ENCODE data around the gene ZNF383.
"Not testable (repeated sequence)": the region's sequence is repeated elsewhere in the genome, so short reads cannot be mapped to it uniquely, and the experiment has no call there.

The ZNF383 gene

DNA sequence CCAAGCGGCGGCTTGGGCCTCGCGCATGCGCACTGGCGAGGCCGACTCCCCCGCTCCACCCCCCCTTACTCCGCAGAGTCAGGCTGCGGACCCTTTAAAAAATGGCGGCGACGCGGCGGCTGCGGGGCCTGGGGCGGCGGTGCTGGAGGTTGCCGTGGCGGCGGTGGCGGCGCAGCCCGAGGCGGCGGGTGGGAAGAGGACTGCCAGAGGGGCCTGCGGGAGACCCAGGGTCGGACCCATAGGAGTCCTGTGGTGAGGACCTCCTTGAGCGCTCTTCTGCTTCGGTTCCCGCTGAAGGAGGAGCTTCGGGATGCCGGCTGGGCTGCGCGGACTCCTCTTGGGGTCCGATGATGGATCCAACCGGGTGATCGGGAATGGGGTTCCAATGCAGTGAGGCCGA is 71.2 kb downstream of the ZNF383 start:
- H3K27me3 ChIP-seq (ENCODE audit: control insufficient read depth, insufficient read depth, low read length); H3K36me3 ChIP-seq (ENCODE audit: control insufficient read depth, insufficient read depth, low read length); H2AFZ ChIP-seq; H3K9ac ChIP-seq; H3K9me3 ChIP-seq (ENCODE audit: control insufficient read depth, low read length); H3K79me2 ChIP-seq; H3K4me2 ChIP-seq (ENCODE audit: low read length); H3K27ac ChIP-seq; H3K4me3 ChIP-seq (ENCODE audit: low read depth, low read length); H3K4me1 ChIP-seq: not testable (repeated sequence)

DNA sequence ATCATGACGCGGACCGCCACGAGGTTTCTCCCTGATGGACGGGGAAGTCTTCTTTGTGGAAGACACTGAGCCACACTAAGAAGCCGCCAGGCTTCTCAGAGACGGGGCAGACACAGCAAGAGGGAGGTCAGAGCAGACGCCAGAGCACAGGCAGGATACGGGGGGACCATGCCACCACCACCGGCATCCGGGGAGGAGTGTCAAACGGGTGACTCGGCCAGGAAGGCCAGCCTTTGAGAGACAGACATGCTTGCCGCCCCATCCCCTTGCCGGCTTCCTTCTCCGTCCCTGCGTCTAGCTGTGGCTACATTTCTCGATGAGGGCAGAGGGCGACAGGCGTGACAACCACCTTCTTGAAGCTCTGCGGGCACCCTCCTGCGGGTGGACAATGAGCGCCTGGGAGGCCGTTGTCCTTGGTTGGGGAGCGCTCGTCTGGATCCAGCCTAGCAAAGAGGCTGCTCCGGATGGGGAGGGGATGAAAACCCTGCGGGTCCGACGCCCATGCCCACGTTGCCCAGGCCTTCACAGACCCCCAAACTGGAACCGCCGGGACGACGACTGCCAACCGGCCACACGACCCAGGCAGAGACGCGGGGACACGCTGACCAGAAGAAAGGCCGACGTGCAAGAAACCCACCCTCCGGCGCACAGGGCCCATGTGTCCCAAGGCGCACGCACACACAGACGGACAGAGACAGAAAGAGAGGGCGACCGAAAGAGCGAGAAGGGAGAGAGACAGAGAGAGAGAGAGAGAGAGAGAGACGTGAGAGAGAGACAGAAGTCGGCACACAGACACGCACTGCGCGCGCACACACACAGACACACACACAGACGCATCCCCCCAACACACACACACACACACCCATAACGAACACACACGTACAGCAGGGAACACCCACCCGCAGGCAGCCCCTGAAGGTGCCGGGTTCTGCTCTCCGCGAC is 75.3 kb downstream of the ZNF383 start:
- H3K27me3 ChIP-seq (ENCODE audit: control insufficient read depth, insufficient read depth, low read length); H3K79me2 ChIP-seq; H2AFZ ChIP-seq; H3K36me3 ChIP-seq (ENCODE audit: control insufficient read depth, insufficient read depth, low read length); H3K4me2 ChIP-seq (ENCODE audit: low read length); H3K4me1 ChIP-seq; H3K9me3 ChIP-seq (ENCODE audit: control insufficient read depth, low read length); H3K9ac ChIP-seq; H3K27ac ChIP-seq; H3K4me3 ChIP-seq (ENCODE audit: low read depth, low read length): not testable (repeated sequence)

DNA sequence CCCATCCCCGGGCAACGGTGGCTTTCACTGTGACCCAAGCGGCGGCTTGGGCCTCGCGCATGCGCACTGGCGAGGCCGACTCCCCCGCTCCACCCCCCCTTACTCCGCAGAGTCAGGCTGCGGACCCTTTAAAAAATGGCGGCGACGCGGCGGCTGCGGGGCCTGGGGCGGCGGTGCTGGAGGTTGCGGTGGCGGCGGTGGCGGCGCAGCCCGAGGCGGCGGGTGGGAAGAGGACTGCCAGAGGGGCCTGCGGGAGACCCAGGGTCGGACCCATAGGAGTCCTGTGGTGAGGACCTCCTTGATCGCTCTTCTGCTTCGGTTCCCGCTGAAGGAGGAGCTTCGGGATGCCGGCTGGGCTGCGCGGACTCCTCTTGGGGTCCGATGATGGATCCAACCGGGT is 76.2 kb downstream of the ZNF383 start:
- H3K4me2 ChIP-seq (ENCODE audit: low read length); H3K9ac ChIP-seq; H2AFZ ChIP-seq; H3K4me1 ChIP-seq; H3K9me3 ChIP-seq (ENCODE audit: control insufficient read depth, low read length); H3K4me3 ChIP-seq (ENCODE audit: low read depth, low read length); H3K36me3 ChIP-seq (ENCODE audit: control insufficient read depth, insufficient read depth, low read length); H3K27ac ChIP-seq; H3K79me2 ChIP-seq; H3K27me3 ChIP-seq (ENCODE audit: control insufficient read depth, insufficient read depth, low read length): not testable (repeated sequence)

All from parathyroid adenoma (tissue), 2 donors.